WERI-Rb-1 (cell line): ENCODE results near the gene PCYOX1L.

Experiments used
- DNase-seq: peaks from one replicate; pipeline ENCODE4 v3.0.0-alpha.2; 2020
- H3K27ac ChIP-seq: fragments of 250-450 bp; sonication (Bioruptor Pico); 2 replicates; pipeline ENCODE4 v1.5.1; 2020; ENCODE audit warnings: mild to moderate bottlenecking, moderate library complexity
- H3K27me3 ChIP-seq: fragments of 250-450 bp; sonication (Bioruptor Pico); 2 replicates; pipeline ENCODE4 v1.5.1; 2021; ENCODE audit warnings: mild to moderate bottlenecking, low read depth, moderate library complexity; ENCODE audit not compliant: insufficient read depth, severe bottlenecking
- H3K36me3 ChIP-seq: fragments of 250-450 bp; sonication (Bioruptor Pico); 2 replicates; pipeline ENCODE4 v1.5.1; 2020; ENCODE audit warnings: mild to moderate bottlenecking, moderate library complexity
- H3K4me3 ChIP-seq: 2 replicates; pipeline ENCODE4 v1.5.1; 2011; ENCODE audit warnings: low read depth, mild to moderate bottlenecking, control low read depth, low read length
- H3K9me3 ChIP-seq: fragments of 250-450 bp; sonication (Bioruptor Pico); 2 replicates; pipeline ENCODE4 v1.5.1; 2021; ENCODE audit warnings: mild to moderate bottlenecking, moderate library complexity; ENCODE audit not compliant: severe bottlenecking
- TF ChIP-seq, protein P1 (sequence below): IDR thresholded peaks from 2 replicates; pipeline ENCODE4 v1.5.1; 2011; ENCODE audit warnings: low read depth, mild to moderate bottlenecking, control low read depth, inconsistent platforms, low read length

PCYOX1L gene

DNA sequence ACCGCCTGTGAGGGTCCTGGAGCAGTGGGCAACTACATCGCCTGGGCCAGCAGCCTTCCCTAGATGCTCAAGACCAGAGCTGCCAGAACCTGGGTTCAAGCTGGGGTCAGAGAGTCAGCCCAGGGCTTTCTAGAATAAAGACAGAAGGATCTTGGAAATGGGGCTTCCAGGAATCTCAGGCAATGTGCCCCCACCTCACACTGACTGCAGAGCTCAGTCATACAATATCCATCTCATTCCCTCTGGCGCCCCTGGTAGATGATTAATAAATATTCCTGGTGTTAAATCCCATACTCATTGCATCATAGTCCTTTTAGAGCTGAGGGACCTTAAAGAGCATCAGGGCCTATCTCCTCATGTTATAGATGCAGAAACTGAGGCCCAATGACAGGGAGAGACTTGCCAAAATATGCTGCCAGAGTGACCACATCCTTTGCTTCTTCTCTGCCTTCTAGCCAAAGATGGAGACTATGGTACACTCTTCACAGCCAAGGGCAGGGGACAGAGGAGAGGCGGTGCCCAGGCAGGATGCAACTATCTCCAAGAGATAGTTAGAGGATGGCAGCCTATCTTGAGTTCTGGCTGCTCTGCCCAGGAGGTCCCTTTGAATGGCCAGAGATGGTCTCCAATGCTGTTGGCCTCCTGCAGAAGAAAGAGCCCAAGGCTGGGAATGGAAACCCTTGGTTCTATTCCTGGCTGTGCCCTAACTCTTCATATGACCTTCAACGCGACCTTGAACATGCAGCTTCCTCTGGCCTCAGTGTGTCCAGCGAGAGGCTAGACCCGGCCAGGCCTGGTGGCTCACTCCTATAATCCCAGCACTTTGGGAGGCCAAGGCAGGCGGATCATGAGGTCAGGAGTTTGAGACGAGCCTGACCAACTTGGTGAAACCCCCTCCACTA lies 57.5 kb downstream of the PCYOX1L start:
- no peak overlapping the region for H3K27ac ChIP-seq
- no peaks in the 10 kb centered on the region for H3K9me3 ChIP-seq
- no peaks in the 10 kb centered on the region for H3K27me3 ChIP-seq
- H3K4me3 ChIP-seq = no peak overlapping the region
- H3K36me3 ChIP-seq = no peaks in the 10 kb centered on the region
- TF ChIP-seq, protein P1, sequence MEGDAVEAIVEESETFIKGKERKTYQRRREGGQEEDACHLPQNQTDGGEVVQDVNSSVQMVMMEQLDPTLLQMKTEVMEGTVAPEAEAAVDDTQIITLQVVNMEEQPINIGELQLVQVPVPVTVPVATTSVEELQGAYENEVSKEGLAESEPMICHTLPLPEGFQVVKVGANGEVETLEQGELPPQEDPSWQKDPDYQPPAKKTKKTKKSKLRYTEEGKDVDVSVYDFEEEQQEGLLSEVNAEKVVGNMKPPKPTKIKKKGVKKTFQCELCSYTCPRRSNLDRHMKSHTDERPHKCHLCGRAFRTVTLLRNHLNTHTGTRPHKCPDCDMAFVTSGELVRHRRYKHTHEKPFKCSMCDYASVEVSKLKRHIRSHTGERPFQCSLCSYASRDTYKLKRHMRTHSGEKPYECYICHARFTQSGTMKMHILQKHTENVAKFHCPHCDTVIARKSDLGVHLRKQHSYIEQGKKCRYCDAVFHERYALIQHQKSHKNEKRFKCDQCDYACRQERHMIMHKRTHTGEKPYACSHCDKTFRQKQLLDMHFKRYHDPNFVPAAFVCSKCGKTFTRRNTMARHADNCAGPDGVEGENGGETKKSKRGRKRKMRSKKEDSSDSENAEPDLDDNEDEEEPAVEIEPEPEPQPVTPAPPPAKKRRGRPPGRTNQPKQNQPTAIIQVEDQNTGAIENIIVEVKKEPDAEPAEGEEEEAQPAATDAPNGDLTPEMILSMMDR = no peak
- no peak for DNase-seq

DNA sequence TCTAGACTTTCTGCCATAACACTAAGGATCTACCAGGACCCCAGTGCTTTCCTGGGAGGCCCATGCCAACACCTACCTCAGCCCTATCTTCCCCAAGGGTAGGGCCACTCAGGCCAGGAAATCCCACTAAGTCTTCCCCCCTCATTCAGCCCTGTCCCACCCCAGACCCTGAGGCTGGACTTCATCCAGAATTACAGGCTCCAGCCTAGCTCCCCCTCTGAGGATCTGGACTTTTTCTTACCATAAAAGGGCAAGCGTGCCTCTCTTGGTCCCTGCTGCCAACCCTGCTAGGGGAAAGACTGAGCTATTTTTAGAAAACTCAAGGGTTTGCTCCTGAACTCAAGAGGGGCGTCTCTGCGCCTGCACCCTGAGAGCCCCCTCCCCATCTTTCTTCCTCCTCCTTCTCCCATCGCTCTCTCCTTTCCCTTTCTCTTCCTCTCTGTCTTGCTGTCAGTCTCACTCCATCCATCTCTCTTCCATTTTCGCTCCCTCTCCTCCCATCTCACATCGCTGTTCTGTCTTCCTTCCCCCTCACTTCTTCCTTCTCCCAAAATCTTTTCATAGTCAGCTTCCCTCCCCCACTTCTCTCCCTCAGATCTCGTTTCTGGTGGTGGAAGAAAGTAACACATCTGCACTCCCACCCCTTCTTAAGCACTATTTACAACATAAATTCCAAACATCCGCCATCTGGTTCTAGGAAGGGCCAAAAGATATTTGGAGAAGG lies 59.3 kb downstream of the PCYOX1L start:
- Histone ChIP-seq H3K4me3 (no peak overlapping the region), H3K9me3 (no peaks in the 10 kb centered on the region), H3K27ac (no peak overlapping the region), H3K27me3 (no peaks in the 10 kb centered on the region), H3K36me3 (no peaks in the 10 kb centered on the region)
- DNase-seq = no peak
- TF ChIP-seq, protein P1 = no peak

DNA sequence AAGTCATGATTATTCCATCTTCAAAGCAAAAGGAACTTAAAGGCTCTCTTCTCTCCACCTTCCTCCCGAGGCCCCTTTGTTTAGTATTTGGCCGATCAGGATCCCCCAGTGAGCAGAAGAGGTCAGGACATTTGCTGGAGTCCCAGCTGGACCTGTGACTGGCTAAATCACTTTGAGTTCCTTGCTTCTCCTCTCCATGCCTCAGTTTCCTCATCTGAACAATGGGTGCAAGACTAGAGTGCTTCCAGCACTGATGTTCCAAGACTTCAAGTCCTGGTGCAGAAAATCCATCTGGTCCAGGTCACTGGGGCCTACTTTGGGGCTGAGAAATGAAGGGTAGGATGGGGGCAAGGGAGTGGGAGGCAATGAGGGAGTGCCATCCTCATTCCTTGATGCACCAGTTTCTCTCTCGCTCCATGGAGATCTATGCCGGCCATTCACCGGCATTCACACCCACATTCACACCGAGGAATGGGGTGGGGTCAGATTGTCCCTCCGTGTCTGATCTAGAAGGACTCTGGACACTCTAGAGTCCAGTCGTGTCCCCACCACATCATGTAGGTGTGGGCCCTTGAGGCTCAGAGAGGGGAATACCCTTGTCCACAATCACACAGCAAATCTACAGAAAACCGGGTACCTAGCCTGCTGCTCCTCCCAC lies 60.0 kb downstream of the PCYOX1L start:
- H3K27me3 ChIP-seq = no peaks in the 10 kb centered on the region
- no peak for DNase-seq
- no peak overlapping the region for H3K4me3 ChIP-seq
- H3K9me3 ChIP-seq = no peaks in the 10 kb centered on the region
- no peaks in the 10 kb centered on the region for H3K36me3 ChIP-seq
- H3K27ac ChIP-seq = no peak overlapping the region
- TF ChIP-seq, protein P1 = no peak

DNA sequence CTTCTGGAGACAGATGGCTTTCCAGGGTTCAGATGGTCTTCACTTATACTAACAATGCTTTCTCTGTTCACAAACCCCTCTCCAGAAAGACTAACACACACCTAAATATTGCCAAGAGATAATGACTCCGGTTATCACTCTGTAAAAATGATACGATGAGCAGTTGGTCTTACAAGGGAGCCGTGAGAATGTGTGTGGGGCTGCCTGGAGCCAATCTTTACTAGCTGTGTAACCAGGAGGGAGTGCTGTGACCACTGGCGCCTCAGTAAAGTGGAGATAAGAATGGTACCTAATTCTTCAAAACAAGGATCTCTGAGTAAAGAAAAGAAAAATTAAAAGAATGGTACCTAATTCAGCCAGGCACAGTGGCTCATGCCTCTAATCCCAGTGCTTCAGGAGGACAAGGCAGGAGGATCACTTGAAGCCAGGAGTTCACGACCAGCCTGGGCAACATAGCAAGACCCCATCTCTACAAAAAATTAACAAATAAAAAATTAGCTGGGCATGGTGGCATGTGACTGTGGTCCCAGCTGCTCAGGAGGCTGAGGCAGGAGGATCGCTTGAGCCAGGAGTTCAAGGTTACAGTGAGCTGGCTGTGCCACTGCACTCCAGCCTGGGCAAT lies 61.2 kb downstream of the PCYOX1L start:
- Histone ChIP-seq H3K27ac (peak overlapping the region; percentile 39), H3K4me3 (no peak overlapping the region), H3K9me3 (no peaks in the 10 kb centered on the region), H3K36me3 (no peaks in the 10 kb centered on the region), H3K27me3 (no peaks in the 10 kb centered on the region)
- TF ChIP-seq, protein P1 = no peak
- no peak for DNase-seq
